Sigmoid colon (tissue), 7 donors: ENCODE results near the gene CTDSPL2. TPM values are rescaled to one million over a fixed set of nuclear protein-coding genes. Genes with fewer than 3 reads are reported as not detected.

Experiments used
- DNase-seq: peaks from one replicate; pipeline ENCODE4 v3.0.0-alpha.2; 2019
- H3K27ac ChIP-seq, 4 donors: fragments of 200-600 bp; sonication (generic); one replicate each; pipeline ENCODE4 v1.5.1; 2016 to 2019; ENCODE audit warnings: mild to moderate bottlenecking in 1 of 4
- H3K27me3 ChIP-seq, 3 donors: fragments of 200-600 bp; sonication (generic); one replicate each; pipeline ENCODE4 v1.5.1; 2019; ENCODE audit warnings: mild to moderate bottlenecking in 1 of 3
- H3K36me3 ChIP-seq, 4 donors: fragments of 200-600 bp; sonication (generic); one replicate each; pipeline ENCODE4 v1.5.1; 2016 to 2019
- H3K4me1 ChIP-seq, 4 donors: fragments of 200-600 bp; sonication (generic); one replicate each; pipeline ENCODE4 v1.5.1; 2017 to 2019
- H3K4me3 ChIP-seq, 4 donors: fragments of 200-600 bp; sonication (generic); one replicate each; pipeline ENCODE4 v1.5.1; 2017 to 2019; ENCODE audit warnings: mild to moderate bottlenecking in 2 of 4, moderate library complexity in 1 of 4
- H3K9me3 ChIP-seq, 4 donors: fragments of 200-600 bp in 3 of 4; sonication (generic) in 3 of 4; one replicate each; pipeline versions ENCODE4 v1.5.1 to v1.6.1; 2013 to 2019
- EP300 ChIP-seq, 4 donors: sonication (generic); formaldehyde crosslinking; IDR thresholded peaks; one replicate each; pipeline ENCODE4 v1.6.1; 2017; ENCODE audit warnings: antibody characterized with exemption in 4 of 4
- POLR2A ChIP-seq, 2 donors: fragments of 450-650 bp; IDR thresholded peaks; one replicate each; pipeline ENCODE4 v1.6.1; 2016; ENCODE audit warnings: antibody characterized with exemption in 2 of 2, mild to moderate bottlenecking in 2 of 2, moderate library complexity in 2 of 2
- POLR2AphosphoS5 ChIP-seq, 4 donors: sonication (generic); formaldehyde crosslinking; IDR thresholded peaks; one replicate each; pipeline ENCODE4 v1.6.1; 2017; ENCODE audit warnings: antibody characterized with exemption in 4 of 4
- WGBS, 2 donors: extraction: QIAGEN DNeasy Blood & Tissue Kit; methylation state at CpG; one replicate each; pipeline ENCODE4 v1.1.7; 2013; 5-methylcytosine and 5-hydroxymethylcytosine counted together
- intact Hi-C: fragments of 100-400 bp; cut with DNase I; formaldehyde crosslinking; loops from one replicate; pipeline ENCODE4 v1.15.1; 2023
- polyA plus RNA-seq, 3 donors: library from polyadenylated mRNA; stranded (reverse); fragments of 200-250 nt; gene quantifications; one replicate each; pipeline ENCODE4 v1.2.3, GENCODE V29; 2013
- total RNA-seq, 4 donors: library from RNA; depleted of rRNA; stranded (reverse); fragments of >200 nt; gene quantifications; one replicate each; pipeline ENCODE4 v1.1.0, GENCODE V29; 2016
- TF ChIP-seq, protein P1 (sequence below), 4 experiments: fragments of 450-650 bp in 3 of 4; fragments of 200-600 bp in 1 of 4; IDR thresholded peaks; one replicate each; pipeline ENCODE4 v1.5.1; 2016 to 2019; ENCODE audit warnings: antibody characterized with exemption in 4 of 4, mild to moderate bottlenecking in 3 of 4, moderate library complexity in 2 of 4
- donor health status: healthy with polysubstance abuse.
- donor health status: Bipolar disorder and iron deficiency.
- donor health status: healthy.

Gene CTDSPL2
- total and polyA plus RNA-seq, 7 donors = 5.4 to 57.8 (median 25.4) TPM

DNA sequence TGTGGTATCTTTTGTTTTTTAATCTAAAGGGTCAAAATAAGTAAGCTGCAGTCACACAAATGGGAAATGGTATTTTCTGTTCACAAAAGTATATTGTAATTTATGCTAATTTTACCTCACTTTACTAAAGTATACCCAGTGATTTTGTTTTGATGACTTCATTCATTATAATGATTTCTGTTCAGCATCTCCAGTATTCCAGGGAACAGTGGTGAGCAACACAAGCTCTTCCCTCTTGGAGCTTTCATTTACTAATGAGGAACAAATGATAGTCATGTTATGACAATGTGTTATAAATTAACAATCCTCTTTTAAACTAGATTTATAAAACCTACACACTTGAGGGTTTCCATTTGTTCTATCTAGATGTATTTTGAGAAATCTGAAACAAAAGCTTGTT is 89.0 kb downstream of the CTDSPL2 start:
- TF ChIP-seq POLR2A (IDR thresholded peaks at IDR 0.05) = no peak
- TF ChIP-seq, protein P1, sequence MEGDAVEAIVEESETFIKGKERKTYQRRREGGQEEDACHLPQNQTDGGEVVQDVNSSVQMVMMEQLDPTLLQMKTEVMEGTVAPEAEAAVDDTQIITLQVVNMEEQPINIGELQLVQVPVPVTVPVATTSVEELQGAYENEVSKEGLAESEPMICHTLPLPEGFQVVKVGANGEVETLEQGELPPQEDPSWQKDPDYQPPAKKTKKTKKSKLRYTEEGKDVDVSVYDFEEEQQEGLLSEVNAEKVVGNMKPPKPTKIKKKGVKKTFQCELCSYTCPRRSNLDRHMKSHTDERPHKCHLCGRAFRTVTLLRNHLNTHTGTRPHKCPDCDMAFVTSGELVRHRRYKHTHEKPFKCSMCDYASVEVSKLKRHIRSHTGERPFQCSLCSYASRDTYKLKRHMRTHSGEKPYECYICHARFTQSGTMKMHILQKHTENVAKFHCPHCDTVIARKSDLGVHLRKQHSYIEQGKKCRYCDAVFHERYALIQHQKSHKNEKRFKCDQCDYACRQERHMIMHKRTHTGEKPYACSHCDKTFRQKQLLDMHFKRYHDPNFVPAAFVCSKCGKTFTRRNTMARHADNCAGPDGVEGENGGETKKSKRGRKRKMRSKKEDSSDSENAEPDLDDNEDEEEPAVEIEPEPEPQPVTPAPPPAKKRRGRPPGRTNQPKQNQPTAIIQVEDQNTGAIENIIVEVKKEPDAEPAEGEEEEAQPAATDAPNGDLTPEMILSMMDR (IDR thresholded peaks at IDR 0.05) = no peak
- no peak for TF ChIP-seq POLR2AphosphoS5 (IDR thresholded peaks at IDR 0.05)
- TF ChIP-seq EP300 (IDR thresholded peaks at IDR 0.05) = no peak
- no peak overlapping the region for H3K27ac ChIP-seq
- no peak overlapping the region for H3K4me3 ChIP-seq
- intact Hi-C loops = no loop called here
- peaks cover 0 to 62% (median 10%) of the 10 kb centered on the region in 4 donors for H3K36me3 ChIP-seq
- H3K4me1 ChIP-seq = no peaks in the 10 kb centered on the region
- no peak for DNase-seq
- H3K9me3 ChIP-seq = no peaks in the 10 kb centered on the region
- no peaks in the 10 kb centered on the region for H3K27me3 ChIP-seq

DNA sequence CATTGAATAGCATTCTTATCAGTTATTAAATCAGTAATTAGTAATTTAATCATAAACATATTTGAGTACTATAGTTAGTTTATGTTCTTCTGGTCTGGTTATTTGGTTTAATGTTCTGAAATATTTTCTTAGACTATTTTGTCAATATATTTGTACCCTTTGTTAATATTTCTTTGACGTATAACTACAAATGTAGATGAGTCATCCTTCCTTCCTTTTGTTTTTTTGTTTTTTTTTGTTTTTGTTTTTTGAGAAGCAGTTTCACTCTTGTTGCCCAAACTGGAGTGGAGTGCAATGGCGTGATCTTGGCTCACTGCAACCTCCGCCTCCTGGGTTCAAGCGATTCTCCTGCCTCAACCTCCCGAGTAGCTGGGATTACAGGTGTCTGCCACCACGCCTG is 92.1 kb downstream of the CTDSPL2 start:
- no peak overlapping the region for H3K27ac ChIP-seq
- TF ChIP-seq, protein P1 (IDR thresholded peaks at IDR 0.05) = no peak
- TF ChIP-seq POLR2AphosphoS5 (IDR thresholded peaks at IDR 0.05) = no peak
- TF ChIP-seq EP300 (IDR thresholded peaks at IDR 0.05) = no peak
- no peak for TF ChIP-seq POLR2A (IDR thresholded peaks at IDR 0.05)
- intact Hi-C loops = no loop called here
- no peaks in the 10 kb centered on the region for H3K4me1 ChIP-seq
- H3K4me3 ChIP-seq = no peak overlapping the region
- H3K9me3 ChIP-seq = no peaks in the 10 kb centered on the region
- H3K27me3 ChIP-seq = no peaks in the 10 kb centered on the region
- 90 to 96% methylated on average over 6 of the region's 6 CpGs for WGBS, 2 donors
- DNase-seq = no peak
- H3K36me3 ChIP-seq = peaks cover 0 to 84% (median 14%) of the 10 kb centered on the region in 4 donors

DNA sequence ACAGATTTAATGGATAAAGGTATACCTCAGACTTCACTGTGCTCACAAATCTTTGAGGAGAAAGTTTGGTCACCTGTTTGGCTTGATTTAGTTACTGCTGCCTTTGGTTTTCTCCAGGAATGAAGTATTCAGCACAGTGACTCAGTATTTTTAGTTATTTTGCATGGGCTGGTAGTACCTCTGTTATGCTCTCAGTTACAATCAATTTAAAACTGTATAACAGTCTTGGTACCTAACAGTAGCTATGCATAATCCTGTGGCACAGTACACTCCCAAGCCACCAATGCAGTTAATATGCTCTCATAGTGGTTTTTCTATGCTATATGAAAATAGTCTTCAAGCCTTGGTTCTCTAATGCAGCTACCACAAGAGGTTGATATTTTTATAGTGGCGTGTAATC is 97.6 kb downstream of the CTDSPL2 start:
- intact Hi-C loops = no loop called here
- Histone ChIP-seq H3K9me3 (no peaks in the 10 kb centered on the region), H3K27ac (no peak overlapping the region), H3K4me3 (no peak overlapping the region), H3K27me3 (no peaks in the 10 kb centered on the region), H3K4me1 (no peaks in the 10 kb centered on the region), H3K36me3 (peaks cover 0 to 66% (median 7%) of the 10 kb centered on the region in 4 donors)
- 94 to 95% methylated on average over 1 of the region's 1 CpG for WGBS, 2 donors
- DNase-seq = no peak
- no peak for TF ChIP-seq POLR2A (IDR thresholded peaks at IDR 0.05)
- no peak for TF ChIP-seq EP300 (IDR thresholded peaks at IDR 0.05)
- TF ChIP-seq POLR2AphosphoS5 (IDR thresholded peaks at IDR 0.05) = no peak
- TF ChIP-seq, protein P1 (IDR thresholded peaks at IDR 0.05) = no peak

DNA sequence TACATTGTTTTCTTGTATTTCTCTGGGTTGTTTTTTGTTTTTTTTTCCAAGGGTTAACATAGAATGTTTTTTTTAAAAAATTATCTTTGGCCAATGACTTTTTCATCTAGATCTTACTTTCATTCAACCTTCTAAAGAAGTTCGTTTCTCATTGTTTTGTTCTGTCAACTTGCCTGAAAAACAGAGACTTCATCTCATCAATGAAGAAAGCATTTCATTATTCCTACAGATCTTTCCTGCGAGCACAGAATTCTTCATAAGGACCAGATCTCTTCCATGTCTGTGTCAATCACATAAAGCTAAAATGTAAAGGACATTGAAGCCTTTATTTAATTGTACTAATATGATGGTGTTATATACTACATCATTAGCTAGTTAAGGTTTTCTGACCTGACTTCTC is 99.8 kb downstream of the CTDSPL2 start:
- 79 to 90% methylated on average over 2 of the region's 2 CpGs for WGBS, 2 donors

More for the DNA sequence above, 99.8 kb downstream of the CTDSPL2 start:
- Histone ChIP-seq H3K9me3 (no peaks in the 10 kb centered on the region), H3K27ac (no peak overlapping the region), H3K4me3 (no peak overlapping the region), H3K4me1 (no peaks in the 10 kb centered on the region), H3K36me3 (peaks cover 0 to 51% (median 7%) of the 10 kb centered on the region in 4 donors), H3K27me3 (no peaks in the 10 kb centered on the region)
- TF ChIP-seq EP300 (IDR thresholded peaks at IDR 0.05) = no peak
- TF ChIP-seq, protein P1 (IDR thresholded peaks at IDR 0.05) = no peak
- TF ChIP-seq POLR2A (IDR thresholded peaks at IDR 0.05) = no peak
- no peak for TF ChIP-seq POLR2AphosphoS5 (IDR thresholded peaks at IDR 0.05)
- intact Hi-C loops = no loop called here
- DNase-seq = no peak
